GM21423 (cell line): Measurements from ENCODE around the gene SLC10A3.

ENCODE experiments used
- ATAC-seq: cut with Tn5 transposase; IDR thresholded peaks from one replicate; pipeline ENCODE4 v1.9.1; 2021; ENCODE audit warnings: mild to moderate bottlenecking, moderate library complexity; ENCODE audit not compliant: unreplicated experiment

The SLC10A3 gene

GRCh38 chrX:154441984-154442707 lies 48.3 kb downstream of the SLC10A3 start:
- ATAC-seq = no peak

GRCh38 chrX:154441564-154441963 lies 48.9 kb downstream of the SLC10A3 start:
- ATAC-seq = no peak

- ATAC-seq = no peak
Measured at GRCh38 chrX:154440623-154441357, 49.6 kb downstream of the SLC10A3 start.

DNA sequence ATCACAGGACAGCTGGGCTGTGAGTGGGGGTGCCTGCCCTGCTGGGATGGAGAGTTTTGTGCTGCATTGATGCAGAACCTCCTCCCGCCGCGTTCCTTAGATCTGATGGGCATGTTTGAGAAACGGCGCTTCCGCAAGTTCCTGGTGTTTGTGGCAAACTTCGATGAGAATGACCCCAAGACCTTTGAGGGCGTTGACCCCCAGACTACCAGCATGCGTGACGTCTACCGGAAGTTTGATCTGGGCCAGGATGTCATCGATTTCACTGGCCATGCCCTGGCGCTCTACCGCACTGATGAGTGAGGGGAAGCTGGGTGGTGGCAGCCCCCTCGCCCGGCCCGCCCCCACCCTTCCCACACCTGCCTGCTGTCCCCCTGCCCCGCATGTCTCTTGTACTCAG lies 50.6 kb downstream of the SLC10A3 start:
- ATAC-seq = no peak

DNA sequence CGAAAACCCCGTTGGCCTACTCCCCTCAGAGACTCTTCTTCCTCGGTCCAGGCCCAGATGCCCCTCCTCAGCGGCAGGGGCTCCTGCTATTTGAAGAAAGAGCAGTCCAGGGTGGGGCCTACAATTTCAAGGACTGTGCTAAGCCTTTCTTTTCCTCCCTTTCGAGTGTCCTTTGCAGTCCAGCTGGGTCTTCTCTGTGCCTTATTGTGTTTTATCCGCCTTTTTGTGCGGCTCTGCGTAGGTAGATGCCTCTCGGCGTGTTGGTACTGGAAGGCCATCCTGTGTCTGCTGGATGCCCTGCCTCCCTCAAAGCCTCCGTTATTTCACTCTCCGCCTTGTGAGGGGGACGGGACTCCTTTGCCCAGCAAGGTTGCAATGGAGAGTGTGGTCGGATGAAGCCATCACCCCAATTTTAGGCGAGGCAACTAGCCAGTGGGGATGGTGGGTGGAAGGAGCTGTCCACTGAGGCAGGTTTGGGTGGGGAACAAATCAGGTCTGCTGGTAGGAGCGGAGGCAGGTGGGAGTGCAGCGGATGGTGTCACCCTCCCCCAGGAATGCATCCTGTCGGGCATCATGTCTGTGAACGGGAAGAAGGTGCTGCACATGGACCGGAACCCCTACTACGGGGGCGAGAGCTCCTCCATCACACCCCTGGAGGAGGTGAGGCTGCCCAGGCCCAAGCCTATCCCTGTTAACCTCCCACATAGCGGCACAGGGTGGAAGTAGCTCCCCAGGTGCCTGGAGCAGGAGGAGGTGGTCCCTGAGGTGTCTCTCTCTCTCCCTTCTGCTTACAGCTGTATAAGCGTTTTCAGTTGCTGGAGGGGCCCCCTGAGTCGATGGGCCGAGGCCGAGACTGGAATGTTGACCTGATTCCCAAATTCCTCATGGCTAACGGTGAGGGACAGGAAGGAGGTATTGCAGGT lies 52.2 kb downstream of the SLC10A3 start:
- no peak for ATAC-seq
